Right renal cortex interstitium (tissue), 3 donors: ENCODE results near the gene ZNF143. TPM values are rescaled to one million over a fixed set of nuclear protein-coding genes. Genes with fewer than 3 reads are reported as not detected.
"Not testable (repeated sequence)": the region's sequence is repeated elsewhere in the genome, so short reads cannot be mapped to it uniquely, and the experiment has no call there.

ENCODE experiments used
- DNase-seq, 3 donors: peaks; one replicate each; pipeline ENCODE4 v3.0.0-alpha.2; 2013; ENCODE audit warnings: low read depth in 3 of 3, low spot score in 2 of 3
- polyA plus RNA-seq, 3 donors: library from polyadenylated mRNA; unstranded; fragments of 120-200 nt; gene quantifications; one replicate each; pipeline ENCODE4 v1.2.1, GENCODE V29; 2013; ENCODE audit not compliant: insufficient read length in 3 of 3

Gene ZNF143
- polyA plus RNA-seq, 3 donors = 30.0 to 34.0 (median 30.2) TPM

GRCh38 chr11:9533736-9534473, 73.1 kb downstream of the ZNF143 start:
- DNase-seq = no peak

GRCh38 chr11:9535189-9535781, 74.5 kb downstream of the ZNF143 start:
- DNase-seq = no peak

GRCh38 chr11:9538548-9538947, 77.7 kb downstream of the ZNF143 start:
- DNase-seq = no peak

GRCh38 chr11:9549216-9549615, 88.4 kb downstream of the ZNF143 start:
- not testable (repeated sequence) for DNase-seq

- no peak for DNase-seq
Observed at GRCh38 chr11:9550191-9550628, 89.4 kb downstream of the ZNF143 start.

GRCh38 chr11:9561279-9561982, 100.6 kb downstream of the ZNF143 start:
- no peak for DNase-seq

- DNase-seq = no peak
Observed at GRCh38 chr11:9562716-9563115, 101.9 kb downstream of the ZNF143 start.

- no peak for DNase-seq
Observed at GRCh38 chr11:9563196-9563730, 102.5 kb downstream of the ZNF143 start.

GRCh38 chr11:9565822-9566560, 105.2 kb downstream of the ZNF143 start:
- no peak for DNase-seq

- no peak for DNase-seq
Observed at GRCh38 chr11:9566561-9567063, 105.8 kb downstream of the ZNF143 start.

GRCh38 chr11:9567401-9567800, 106.6 kb downstream of the ZNF143 start:
- no peak for DNase-seq

GRCh38 chr11:9568161-9568853, 107.5 kb downstream of the ZNF143 start:
- no peak for DNase-seq

GRCh38 chr11:9568854-9569587, 108.2 kb downstream of the ZNF143 start:
- DNase-seq = peak in 1 of 3 donors; percentile 78

GRCh38 chr11:9569588-9570164, 108.9 kb downstream of the ZNF143 start:
- no peak for DNase-seq

GRCh38 chr11:9570313-9571025, 109.7 kb downstream of the ZNF143 start:
- DNase-seq = no peak

GRCh38 chr11:9571071-9571762, 110.4 kb downstream of the ZNF143 start:
- DNase-seq = no peak

- no peak for DNase-seq
Observed at GRCh38 chr11:9571763-9572115, 110.9 kb downstream of the ZNF143 start.
